HG03095 (cell line): ENCODE measurements around the gene SLC35A3.
"Not testable (repeated sequence)": the region's sequence is repeated elsewhere in the genome, so short reads cannot be mapped to it uniquely, and the experiment has no call there.

ENCODE experiments used
- ATAC-seq: cut with Tn5 transposase; IDR thresholded peaks from one replicate; pipeline ENCODE4 v1.9.1; 2021; ENCODE audit warnings: moderate library complexity; ENCODE audit not compliant: unreplicated experiment

The SLC35A3 gene

DNA sequence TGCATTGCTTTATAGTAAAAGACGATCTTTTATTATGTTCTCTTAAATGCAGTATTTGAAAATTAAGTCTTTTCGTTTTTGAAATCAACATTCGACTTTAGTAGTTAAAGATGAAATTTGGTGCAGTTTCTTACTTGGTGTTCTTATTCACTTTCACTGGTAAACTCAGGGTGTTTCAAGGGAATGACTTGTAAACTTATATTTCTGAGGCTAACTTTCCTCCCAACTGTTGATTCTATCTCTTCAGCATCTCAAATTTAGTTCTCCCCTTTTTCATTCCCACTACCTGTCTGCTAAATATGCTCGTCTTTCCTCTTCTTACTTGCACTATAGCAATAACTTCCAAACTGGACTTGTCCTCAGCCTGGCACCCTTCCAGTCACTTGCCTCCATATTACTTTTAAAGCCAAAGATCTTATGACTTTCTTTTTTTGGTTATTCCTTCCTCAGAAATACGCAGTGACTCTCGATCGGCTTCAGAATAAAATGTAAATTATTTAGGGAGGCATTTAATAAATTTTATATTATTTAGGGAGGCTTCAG lies 988 bp downstream of the SLC35A3 start:
- no peak for ATAC-seq

DNA sequence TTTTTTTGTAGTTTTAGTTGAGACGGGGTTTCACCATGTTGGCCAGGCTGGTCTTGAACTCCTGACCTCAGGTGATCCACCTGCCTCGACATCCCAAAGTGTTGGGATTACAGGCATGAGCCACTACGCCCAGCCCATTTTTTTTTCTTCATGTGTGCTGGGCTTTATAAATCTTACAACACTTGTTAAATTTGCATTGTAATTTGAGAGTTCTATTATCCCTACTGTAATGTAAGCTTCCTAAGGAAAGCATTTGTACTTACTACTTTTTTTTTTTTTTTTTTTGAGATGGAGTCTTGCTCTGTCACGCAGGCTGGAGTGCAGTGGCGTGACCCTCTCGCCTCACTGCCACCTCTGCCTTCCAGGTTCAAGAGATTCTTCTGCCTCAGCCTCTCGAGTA lies 2.3 kb downstream of the SLC35A3 start:
- ATAC-seq: not testable (repeated sequence)

- ATAC-seq: no peak
Observed at GRCh38 chr1:99975529-99975928, 5.7 kb downstream of the SLC35A3 start.

GRCh38 chr1:99977326-99977725 lies 7.5 kb downstream of the SLC35A3 start:
- ATAC-seq: not testable (repeated sequence)

DNA sequence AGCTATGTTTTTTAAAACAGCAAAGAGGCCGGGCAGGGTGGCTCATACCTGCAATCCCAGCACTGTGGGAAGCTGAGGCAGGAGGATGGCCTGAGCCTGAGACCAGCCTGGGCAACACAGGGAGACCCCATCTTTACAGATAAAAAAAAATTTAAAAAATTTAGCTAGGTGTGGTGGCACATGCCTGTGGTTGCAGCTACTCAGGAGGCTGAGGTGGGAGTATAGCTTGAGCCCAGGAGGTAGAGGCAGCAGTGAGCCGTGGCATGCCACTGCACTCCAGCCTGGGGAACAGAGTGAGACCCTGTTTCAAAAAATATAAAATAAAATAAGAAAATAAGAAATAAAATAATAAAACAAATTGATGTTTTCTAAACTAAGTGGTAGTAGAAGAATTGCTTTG lies 8.4 kb downstream of the SLC35A3 start:
- ATAC-seq: no peak

DNA sequence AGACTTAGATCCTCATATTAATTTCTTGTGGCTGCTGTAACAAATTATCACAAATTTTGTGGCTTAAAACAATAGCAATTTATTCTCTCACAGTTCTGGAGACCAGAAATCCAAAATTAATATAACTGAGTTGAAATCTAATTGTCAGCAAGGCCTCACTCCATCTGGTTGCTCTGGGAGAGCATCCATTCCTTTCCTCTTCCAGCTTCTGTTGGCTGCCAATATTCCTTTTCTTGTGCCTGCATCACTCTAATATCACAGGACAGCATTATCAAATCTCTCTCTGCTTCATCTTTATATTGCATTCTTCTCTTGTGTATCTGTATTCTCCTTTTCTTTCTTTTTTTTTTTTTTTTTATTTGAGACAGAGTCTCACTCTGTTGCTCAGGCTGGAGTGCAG lies 9.3 kb downstream of the SLC35A3 start:
- no peak for ATAC-seq

DNA sequence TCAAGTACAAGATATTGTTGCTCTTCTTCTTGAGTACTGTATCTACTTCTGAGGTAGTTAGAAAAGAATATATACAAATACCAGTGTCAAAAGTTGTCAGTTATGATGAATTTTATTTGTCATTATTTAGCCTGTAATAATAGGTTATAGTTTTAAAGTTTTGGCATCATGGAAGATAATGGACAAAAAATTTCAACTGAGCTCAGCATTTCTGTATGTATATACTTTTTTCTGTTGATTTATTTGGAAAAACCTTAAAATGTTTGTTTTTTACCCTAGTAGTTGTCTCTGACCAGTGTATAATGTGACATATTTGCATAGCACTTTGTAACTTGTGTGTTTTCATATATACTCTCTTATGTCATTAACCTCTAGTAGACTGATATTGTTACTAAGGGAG lies 11.1 kb downstream of the SLC35A3 start:
- no peak for ATAC-seq

DNA sequence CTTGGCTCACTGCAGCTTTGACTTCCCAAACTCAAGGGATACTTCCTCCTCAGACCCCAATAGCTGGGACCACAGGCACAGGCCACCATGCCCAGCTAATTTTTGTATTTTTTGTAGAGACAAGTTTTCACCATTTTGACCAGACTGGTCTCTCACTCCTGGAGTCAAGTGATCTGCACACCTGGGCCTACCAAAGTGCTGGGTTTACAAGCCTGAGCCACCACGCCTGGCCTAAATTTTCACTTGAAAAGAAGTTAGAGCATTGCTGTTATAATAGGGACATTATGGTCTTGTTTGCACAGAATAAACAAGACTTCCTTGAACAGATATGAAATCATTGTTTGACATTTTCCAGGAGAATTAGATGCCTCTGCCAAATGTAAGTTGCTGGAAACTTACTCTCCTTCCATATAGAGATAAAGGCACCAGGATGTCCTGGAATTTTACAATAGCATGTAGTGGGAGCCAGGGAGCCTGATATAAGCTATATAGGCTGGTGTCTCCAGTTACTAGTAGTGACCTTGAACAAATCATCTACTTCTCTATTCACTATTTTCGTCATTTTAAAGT lies 16.9 kb downstream of the SLC35A3 start:
- ATAC-seq: no peak

DNA sequence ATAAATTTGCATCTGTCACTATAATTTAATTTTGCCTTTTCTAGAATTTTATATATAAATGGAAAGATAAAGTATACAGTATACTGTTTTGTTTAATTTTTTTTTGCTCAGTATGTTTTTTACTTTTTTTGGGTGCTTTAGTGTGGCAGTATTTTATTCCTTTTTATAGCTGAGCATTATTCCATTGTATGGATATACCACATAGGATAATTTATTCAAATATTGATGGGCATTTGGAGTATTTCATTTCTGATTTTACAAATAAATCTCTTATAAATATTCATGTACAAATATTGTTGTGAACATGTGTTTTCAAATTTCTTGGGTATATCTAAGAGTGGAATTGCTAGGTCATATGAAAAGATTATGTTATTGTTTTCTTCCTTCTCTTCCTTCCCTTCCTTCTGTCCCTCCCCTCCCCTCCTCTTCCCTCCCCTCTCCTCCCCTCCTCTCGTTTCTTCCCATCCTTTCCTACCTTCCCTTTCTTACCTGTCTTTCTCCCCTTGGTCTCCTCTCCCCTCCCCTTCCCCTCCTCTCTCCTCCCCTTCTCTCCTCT lies 18.5 kb downstream of the SLC35A3 start:
- no peak for ATAC-seq

GRCh38 chr1:99992044-99992722 lies 22.4 kb downstream of the SLC35A3 start:
- no peak for ATAC-seq

- ATAC-seq: peak; percentile 61
Observed at GRCh38 chr1:99992760-99993467, 23.1 kb downstream of the SLC35A3 start.

DNA sequence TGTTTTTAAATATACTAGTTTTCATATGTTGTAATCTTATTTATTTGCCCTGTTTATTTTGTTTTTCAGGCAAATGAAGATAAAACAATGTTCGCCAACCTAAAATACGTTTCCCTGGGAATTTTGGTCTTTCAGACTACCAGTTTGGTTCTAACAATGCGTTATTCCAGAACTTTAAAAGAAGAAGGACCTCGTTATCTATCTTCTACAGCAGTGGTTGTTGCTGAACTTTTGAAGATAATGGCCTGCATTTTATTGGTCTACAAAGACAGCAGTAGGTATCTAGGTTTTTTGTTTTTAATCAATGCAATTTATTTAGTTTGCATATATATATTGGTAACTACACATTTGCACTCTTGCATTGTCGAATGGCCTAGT lies 23.7 kb downstream of the SLC35A3 start:
- no peak for ATAC-seq

DNA sequence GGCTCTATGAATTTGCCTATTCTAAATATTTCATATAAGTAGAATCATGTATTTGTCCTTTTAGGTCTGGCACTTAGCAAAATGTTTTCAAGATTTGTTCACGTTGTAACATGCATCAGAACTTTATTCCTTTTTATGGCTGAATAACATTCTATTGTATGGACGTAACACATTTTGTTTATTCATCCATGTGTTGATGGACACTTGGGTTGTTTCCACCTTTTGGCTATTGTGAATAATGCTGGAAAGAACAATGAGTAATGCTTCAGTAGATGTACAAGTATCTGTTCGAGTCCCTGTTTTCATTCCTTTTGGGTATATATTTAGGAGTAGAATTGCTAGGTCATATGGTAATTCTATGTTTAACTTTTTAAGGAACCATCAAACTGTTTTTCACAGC lies 24.7 kb downstream of the SLC35A3 start:
- ATAC-seq: no peak

DNA sequence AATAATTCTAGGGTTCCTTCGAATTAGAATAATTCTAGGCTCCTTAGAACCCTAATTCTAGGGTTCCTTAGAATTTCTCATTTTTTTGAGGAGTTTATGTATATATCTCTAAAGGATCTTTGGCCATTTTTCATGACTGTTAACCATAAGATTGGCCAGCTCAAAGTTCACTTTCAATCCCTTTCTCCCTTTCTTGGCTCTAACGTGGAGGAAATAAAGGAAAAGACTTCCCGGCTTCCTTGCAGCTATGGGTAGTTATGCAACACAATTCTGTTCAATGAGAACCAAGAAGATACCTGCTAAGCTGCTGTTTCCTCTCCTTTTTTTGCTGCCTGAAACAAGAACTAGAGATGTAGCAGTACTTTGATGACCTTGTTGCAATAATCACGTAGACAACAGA lies 27.2 kb downstream of the SLC35A3 start:
- no peak for ATAC-seq

GRCh38 chr1:100001462-100001861 lies 31.7 kb downstream of the SLC35A3 start:
- ATAC-seq: no peak

DNA sequence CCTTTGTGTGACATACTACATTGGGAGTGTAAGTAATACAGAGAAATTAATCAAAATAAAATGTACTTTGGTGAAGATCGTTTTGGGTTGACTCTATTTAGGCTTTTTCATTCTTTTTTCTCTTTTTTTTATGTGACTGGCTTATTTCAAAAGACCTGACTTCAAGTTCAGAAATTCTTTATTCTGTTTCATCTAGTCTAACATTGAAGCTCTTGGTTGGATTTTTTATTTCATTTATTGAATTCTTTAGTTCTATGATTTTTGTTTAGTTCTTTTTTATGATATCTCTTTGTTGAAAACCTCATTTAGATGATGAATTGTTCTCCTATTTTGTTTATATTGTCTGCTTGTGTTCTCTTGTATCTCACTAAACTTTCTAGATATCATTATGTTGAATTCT lies 35.6 kb downstream of the SLC35A3 start:
- ATAC-seq: no peak

GRCh38 chr1:100006688-100007087 lies 36.9 kb downstream of the SLC35A3 start:
- ATAC-seq: no peak

DNA sequence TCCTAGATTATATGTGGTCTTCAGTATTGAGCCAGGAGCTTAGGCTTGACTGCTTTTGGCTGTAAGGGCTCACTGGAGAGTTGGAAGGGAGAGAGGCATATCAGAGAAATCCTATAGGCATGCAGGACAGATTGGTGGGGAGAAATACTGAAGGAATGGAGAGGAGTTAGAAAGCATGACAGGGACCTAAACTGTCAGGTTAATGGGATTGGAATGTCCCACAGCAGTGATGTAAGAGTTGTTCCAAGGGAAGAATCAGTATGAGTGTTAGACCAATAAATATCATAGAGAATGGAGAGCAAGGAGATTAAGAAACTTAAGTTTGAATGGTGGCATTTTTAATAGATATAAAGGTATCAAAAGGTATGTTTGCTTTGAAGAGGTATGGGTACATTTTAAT lies 39.7 kb downstream of the SLC35A3 start:
- no peak for ATAC-seq

- no peak for ATAC-seq
Observed at GRCh38 chr1:100010804-100011203, 41.0 kb downstream of the SLC35A3 start.

DNA sequence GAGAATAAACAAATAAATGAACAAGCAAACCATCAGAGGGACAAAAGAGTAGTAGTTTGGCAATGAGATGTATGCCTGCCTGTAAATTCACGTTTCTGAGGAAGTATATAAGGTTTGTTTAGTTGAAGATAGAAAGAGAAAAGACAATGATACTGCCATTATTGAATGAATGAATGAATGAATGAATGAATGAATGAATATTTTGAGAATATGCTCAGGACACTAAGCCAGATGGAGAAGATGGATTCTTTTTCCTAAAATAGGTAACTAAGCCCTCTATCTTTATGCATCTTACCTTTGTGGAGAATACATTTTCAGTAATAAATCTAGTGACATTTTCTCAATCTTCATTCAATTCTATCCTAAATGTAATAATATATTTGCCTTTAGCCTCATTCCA lies 49.4 kb downstream of the SLC35A3 start:
- no peak for ATAC-seq

DNA sequence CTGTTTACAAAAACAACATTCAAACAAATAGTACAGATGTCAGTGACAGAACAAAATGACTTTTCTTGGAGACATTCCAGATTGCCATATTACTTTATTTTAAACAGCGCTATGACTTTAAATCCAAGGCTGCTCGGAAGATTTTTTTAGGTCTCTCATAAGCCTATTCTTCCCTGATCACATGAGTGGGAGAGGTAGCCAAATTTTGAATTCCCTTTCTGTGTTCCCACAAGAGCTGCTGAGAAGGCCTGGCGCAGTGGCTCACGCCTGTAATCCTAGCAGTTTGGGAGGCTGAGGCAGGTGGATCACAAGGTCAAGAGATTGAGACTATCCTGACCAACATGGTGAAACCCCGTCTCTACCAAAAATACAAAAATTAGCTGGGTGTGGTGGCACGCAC lies 53.7 kb downstream of the SLC35A3 start:
- ATAC-seq: no peak

GRCh38 chr1:100027212-100027611 lies 57.4 kb downstream of the SLC35A3 start:
- ATAC-seq: no peak
